Measurements from ENCODE around the gene NCAN. TPM values are rescaled to one million over a fixed set of nuclear protein-coding genes. Genes with fewer than 3 reads are reported as not detected.

The NCAN gene
- total RNA-seq, 1 donor from 2014 or later: not detected

DNA sequence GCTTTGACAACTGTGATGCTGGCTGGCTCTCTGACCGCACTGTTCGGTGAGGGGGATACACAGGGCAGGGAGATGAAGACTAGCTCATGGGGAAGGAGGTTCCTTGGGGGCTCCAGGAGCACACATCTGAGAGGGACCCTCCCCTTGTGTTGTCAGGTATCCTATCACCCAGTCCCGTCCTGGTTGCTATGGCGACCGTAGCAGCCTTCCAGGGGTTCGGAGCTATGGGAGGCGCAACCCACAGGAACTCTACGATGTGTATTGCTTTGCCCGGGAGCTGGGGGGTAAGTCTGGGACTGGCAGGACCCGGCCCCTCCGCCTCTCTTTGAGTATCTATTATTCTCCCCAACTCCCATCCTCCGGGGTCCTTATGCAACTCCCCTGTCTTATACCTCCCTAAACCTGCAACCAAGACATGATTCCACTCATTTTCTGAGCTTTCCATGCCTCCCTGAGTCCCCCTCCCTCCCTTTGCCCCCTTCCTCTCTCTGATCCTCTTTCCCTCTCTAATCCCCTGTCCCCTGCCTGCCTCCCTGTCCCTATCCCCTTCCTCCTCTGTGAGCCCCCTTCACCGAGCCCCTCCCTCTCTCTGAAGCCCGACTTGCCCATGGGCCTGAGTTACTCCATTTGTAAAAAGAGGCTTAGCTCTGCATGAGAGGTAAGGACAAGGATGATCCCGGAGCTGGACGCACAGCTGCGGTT lies 12.5 kb downstream of the NCAN start:
- POLR2A ChIA-PET: interaction anchor here (0.5 to 1.1 kb wide), 2 partner anchors 31 to 32 kb away, joined by 5 to 7 read pairs; partner anchors contain the start of genes BORCS8 and RFXANK

DNA sequence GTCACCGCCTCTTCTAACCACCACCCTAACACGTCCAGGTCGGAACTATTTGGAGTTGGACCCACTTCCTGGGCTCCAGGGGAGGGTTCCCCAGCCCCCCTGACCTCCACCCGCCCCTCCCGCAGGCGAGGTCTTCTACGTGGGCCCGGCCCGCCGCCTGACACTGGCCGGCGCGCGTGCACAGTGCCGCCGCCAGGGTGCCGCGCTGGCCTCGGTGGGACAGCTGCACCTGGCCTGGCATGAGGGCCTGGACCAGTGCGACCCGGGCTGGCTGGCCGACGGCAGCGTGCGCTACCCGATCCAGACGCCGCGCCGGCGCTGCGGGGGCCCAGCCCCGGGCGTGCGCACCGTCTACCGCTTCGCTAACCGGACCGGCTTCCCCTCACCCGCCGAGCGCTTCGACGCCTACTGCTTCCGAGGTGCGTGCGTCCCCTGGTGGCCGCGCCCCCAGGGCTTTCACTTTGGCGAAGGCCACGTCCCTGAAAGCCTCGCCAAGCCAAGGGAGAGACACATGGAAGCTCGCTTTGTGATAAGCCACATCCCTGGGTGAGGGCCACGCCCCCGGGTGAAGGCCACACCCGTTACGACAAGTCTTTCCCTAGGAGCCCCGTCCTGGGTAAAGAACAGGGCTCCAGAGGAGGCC lies 13.2 kb downstream of the NCAN start:
- TF ChIP-seq, protein P1, sequence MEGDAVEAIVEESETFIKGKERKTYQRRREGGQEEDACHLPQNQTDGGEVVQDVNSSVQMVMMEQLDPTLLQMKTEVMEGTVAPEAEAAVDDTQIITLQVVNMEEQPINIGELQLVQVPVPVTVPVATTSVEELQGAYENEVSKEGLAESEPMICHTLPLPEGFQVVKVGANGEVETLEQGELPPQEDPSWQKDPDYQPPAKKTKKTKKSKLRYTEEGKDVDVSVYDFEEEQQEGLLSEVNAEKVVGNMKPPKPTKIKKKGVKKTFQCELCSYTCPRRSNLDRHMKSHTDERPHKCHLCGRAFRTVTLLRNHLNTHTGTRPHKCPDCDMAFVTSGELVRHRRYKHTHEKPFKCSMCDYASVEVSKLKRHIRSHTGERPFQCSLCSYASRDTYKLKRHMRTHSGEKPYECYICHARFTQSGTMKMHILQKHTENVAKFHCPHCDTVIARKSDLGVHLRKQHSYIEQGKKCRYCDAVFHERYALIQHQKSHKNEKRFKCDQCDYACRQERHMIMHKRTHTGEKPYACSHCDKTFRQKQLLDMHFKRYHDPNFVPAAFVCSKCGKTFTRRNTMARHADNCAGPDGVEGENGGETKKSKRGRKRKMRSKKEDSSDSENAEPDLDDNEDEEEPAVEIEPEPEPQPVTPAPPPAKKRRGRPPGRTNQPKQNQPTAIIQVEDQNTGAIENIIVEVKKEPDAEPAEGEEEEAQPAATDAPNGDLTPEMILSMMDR (IDR thresholded peaks at IDR 0.05): peak; percentile 20
- DNase-seq (peak; percentile 71), ATAC-seq (ENCODE audit: low read depth) (peak; percentile 96)
- ChIA-PET POLR2A (interaction anchor here (0.5 to 1.1 kb wide), 2 partner anchors 32 to 33 kb away, joined by 5 to 7 read pairs; partner anchors contain the start of genes BORCS8 and RFXANK), CTCF (interaction anchor here (0.6 to 2.1 kb wide), 4 partner anchors 8 to 174 kb away, joined by 3 to 9 read pairs (median 3); no protein-coding TSS in a partner anchor)
- H3K27me3 Mint-ChIP-seq: peaks cover 19% of the 10 kb centered on the region
- H3K27ac Mint-ChIP-seq: no peak overlapping the region
- peaks cover 4% of the 10 kb centered on the region for H3K4me1 Mint-ChIP-seq
- peak overlapping the region; percentile 75 for H3K4me3 Mint-ChIP-seq
- no peaks in the 10 kb centered on the region for H3K36me3 Mint-ChIP-seq (ENCODE audit: low read depth)
- intact Hi-C loops (cut with micrococcal nuclease): loop anchor here (1.0 kb wide), 4 partner anchors 22 to 171 kb away; partner anchors contain the start of gene NR2C2AP
- no peaks in the 10 kb centered on the region for H3K9me3 Mint-ChIP-seq

More for the DNA sequence above, 12.5 kb downstream of the NCAN start:
- ATAC-seq (ENCODE audit: low read depth): no peak
- peak overlapping the region; percentile 24 for H3K4me3 Mint-ChIP-seq
- TF ChIP-seq, protein P1 (IDR thresholded peaks at IDR 0.05): no peak
- H3K27ac Mint-ChIP-seq: no peak overlapping the region
- CTCF ChIA-PET: interaction anchor here (0.8 to 2.1 kb wide), 2 partner anchors 76 to 78 kb away, joined by 3 to 9 read pairs; no protein-coding TSS in a partner anchor
- peaks cover 19% of the 10 kb centered on the region for H3K27me3 Mint-ChIP-seq
- no peaks in the 10 kb centered on the region for H3K36me3 Mint-ChIP-seq (ENCODE audit: low read depth)
- intact Hi-C loops (cut with micrococcal nuclease): no loop called here
- DNase-seq: no peak
- H3K4me1 Mint-ChIP-seq: peaks cover 4% of the 10 kb centered on the region
- no peaks in the 10 kb centered on the region for H3K9me3 Mint-ChIP-seq

DNA sequence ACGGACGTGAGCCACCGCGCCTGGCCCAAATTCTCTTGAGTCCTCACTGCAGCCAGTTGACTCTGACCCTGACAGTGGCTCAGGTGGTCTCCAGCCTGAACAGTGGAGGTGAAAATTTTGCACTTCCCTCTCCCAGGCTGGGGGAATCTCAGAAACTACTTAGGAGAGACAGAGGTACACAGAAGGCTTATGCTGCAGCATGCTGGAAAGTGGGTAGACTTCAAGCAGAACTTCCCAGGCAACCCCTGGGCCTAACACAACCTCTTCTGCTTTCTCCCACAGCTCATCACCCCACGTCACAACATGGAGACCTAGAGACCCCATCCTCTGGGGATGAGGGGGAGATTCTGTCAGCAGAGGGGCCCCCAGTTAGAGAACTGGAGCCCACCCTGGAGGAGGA lies 14.4 kb downstream of the NCAN start:
- intact Hi-C loops (cut with micrococcal nuclease): no loop called here
- DNase-seq (no peak), ATAC-seq (ENCODE audit: low read depth) (no peak)
- H3K4me3 Mint-ChIP-seq: no peak overlapping the region
- ChIA-PET CTCF (interaction anchor here (0.6 to 2.1 kb wide), 2 partner anchors 34 to 80 kb away, joined by 3 to 9 read pairs; partner anchors contain the start of genes BORCS8 and RFXANK), POLR2A (no interaction called here)
- TF ChIP-seq, protein P1 (IDR thresholded peaks at IDR 0.05): no peak
- peaks cover 4% of the 10 kb centered on the region for H3K4me1 Mint-ChIP-seq
- peaks cover 19% of the 10 kb centered on the region for H3K27me3 Mint-ChIP-seq
- H3K9me3 Mint-ChIP-seq: no peaks in the 10 kb centered on the region
- no peak overlapping the region for H3K27ac Mint-ChIP-seq
- no peaks in the 10 kb centered on the region for H3K36me3 Mint-ChIP-seq (ENCODE audit: low read depth)

DNA sequence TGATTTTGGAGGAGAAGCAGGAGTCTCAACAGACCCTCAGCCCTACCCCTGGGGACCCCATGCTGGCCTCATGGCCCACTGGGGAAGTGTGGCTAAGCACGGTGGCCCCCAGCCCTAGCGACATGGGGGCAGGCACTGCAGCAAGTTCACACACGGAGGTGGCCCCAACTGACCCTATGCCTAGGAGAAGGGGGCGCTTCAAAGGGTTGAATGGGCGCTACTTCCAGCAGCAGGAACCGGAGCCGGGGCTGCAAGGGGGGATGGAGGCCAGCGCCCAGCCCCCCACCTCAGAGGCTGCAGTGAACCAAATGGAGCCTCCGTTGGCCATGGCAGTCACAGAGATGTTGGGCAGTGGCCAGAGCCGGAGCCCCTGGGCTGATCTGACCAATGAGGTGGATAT lies 14.9 kb downstream of the NCAN start:
- peaks cover 4% of the 10 kb centered on the region for H3K4me1 Mint-ChIP-seq
- no peak overlapping the region for H3K27ac Mint-ChIP-seq
- H3K27me3 Mint-ChIP-seq: peaks cover 19% of the 10 kb centered on the region
- H3K36me3 Mint-ChIP-seq (ENCODE audit: low read depth): no peaks in the 10 kb centered on the region
- ChIA-PET POLR2A (no interaction called here), CTCF (no interaction called here)
- H3K4me3 Mint-ChIP-seq: no peak overlapping the region
- H3K9me3 Mint-ChIP-seq: no peaks in the 10 kb centered on the region
- TF ChIP-seq, protein P1 (IDR thresholded peaks at IDR 0.05): no peak
- intact Hi-C loops (cut with micrococcal nuclease): no loop called here
- no peak for ATAC-seq (ENCODE audit: low read depth)
- no peak for DNase-seq

- Mint-ChIP-seq H3K4me3 (no peak overlapping the region), H3K27ac (no peak overlapping the region), H3K4me1 (peaks cover 4% of the 10 kb centered on the region), H3K27me3 (peaks cover 22% of the 10 kb centered on the region), H3K9me3 (no peaks in the 10 kb centered on the region), H3K36me3 (ENCODE audit: low read depth) (no peaks in the 10 kb centered on the region)
- intact Hi-C loops (cut with micrococcal nuclease): no loop called here
- DNase-seq: no peak
- CTCF ChIA-PET: no interaction called here
- TF ChIP-seq, protein P1 (IDR thresholded peaks at IDR 0.05): no peak
- no peak for ATAC-seq (ENCODE audit: low read depth)
- POLR2A ChIA-PET: interaction anchor here (0.6 kb wide), 1 partner anchor 100 kb away, joined by 7 read pairs; no protein-coding TSS in a partner anchor
These were observed 15.5 kb downstream of the NCAN start for GRCh38 chr19:19227217-19227616.
